Astrocyte of the spinal cord (primary cell): ENCODE data around the gene DNAI2.

Experiments
- DNase-seq: peaks from one replicate; pipeline ENCODE4 v3.0.0; 2011; ENCODE audit warnings: low read depth, low spot score
- H3K4me3 ChIP-seq: 2 replicates; pipeline ENCODE4 v1.5.1; 2011; ENCODE audit warnings: low read depth, mild to moderate bottlenecking, low read length, moderate library complexity
- CTCF ChIP-seq: IDR thresholded peaks from 2 replicates; pipeline ENCODE4 v1.5.1; 2012; ENCODE audit warnings: low read depth, mild to moderate bottlenecking, low read length, inconsistent platforms
- in situ Hi-C: cut with HindIII; loops from 2 replicates; pipeline ENCODE4 v1.10.0; 2017; ENCODE audit warnings: low sequenced_read_pairs

Gene DNAI2

GRCh38 chr17:74230896-74231295 is 43.1 kb upstream of the DNAI2 start:
- no peak for TF ChIP-seq CTCF
- H3K4me3 ChIP-seq = no peak overlapping the region
- in situ Hi-C loops = no loop called here
- no peak for DNase-seq

GRCh38 chr17:74231928-74232907 is 41.8 kb upstream of the DNAI2 start:
- in situ Hi-C loops = no loop called here
- no peak for DNase-seq
- H3K4me3 ChIP-seq = no peak overlapping the region
- no peak for TF ChIP-seq CTCF

DNA sequence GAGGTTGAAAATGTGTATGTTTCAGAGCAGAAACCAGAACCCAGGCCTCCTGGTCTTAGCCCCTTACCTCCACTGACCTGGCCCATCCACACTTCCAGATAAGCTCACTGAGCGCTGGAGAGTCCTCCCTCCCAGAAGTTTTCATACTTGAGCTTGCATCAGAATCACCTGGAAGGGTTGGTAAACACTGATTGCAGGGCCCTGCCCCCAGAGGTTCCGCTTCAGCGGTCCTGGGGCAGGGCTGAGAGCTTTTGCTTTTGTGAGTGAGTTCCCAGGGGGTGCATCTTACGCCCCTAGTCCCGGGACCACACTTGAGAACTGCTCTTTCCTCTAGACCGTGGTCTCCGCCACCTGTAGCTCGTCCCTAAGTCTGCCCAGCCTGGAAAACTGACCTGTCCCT is 40.1 kb upstream of the DNAI2 start:
- TF ChIP-seq CTCF = no peak
- DNase-seq = no peak
- no peak overlapping the region for H3K4me3 ChIP-seq
- in situ Hi-C loops = no loop called here

DNA sequence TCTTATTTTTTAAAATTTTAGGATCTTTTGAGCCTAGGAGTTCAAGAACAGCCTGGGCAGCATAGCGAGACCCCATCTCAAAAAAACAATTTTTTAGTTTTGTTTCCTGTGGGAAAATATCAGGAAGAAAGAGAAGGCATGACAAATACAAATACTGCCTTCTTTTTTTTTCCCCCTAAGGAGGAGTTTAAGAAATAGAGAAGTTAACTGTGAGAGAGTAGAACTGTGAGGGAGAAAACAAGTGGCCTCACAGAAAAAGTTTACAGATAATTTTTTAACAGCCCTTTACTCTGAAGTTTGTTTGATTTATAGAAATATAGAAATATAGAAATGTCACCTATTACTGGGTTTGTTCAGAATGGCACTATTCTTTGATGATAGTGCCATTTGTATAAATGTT is 39.5 kb upstream of the DNAI2 start:
- H3K4me3 ChIP-seq = no peak overlapping the region
- in situ Hi-C loops = no loop called here
- no peak for TF ChIP-seq CTCF
- no peak for DNase-seq

DNA sequence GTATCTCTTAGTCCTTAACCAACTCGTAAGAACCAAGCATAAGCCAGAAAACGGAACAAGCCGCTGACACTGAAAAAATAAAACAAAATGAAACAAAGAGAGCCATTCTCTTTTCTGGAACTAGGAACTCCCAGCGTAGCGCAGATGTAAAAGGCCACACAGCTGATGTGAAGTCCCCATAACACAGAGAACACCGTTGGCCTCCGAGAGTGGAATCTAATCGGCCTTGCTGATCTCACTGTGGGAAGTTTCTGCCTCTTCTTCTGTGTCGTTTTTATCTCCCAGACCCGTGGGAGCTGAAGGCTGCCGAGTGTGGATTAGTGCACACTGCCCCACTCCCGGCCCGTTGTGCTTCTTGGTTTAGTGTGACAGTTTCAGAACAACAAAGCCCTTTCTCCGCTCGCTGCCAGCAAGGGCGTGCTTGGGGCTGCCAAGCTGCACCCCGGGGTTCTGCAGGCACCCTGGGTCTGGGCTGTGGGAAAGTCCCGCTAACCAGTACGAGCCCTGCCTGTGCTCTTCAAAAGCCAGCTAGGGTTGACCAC is 38.9 kb upstream of the DNAI2 start:
- TF ChIP-seq CTCF = no peak
- DNase-seq = no peak
- in situ Hi-C loops = no loop called here
- H3K4me3 ChIP-seq = no peak overlapping the region

DNA sequence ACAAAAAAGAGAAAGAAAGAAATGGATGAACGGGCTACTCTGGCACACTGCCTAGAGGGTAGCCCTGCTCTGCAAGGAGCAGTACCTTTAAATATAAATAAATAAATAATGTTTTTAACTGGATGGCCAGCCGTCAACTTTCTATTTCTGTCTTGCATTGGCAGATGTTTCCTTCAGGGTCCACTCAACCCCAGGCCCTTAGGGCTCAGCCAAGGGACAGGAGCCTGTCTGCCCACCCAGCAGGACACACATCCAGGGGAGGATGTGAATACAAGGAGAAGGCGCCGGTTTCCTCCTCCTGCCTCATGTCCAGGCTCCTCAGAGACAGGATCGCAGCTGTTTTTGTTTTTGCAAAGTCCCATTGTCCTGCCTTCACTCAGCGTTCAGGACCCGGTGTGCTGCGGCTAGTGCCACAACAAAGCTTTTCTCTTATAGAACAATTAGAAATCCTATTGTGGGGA is 38.1 kb upstream of the DNAI2 start:
- TF ChIP-seq CTCF = no peak
- no peak overlapping the region for H3K4me3 ChIP-seq
- in situ Hi-C loops = no loop called here
- no peak for DNase-seq
